NCI-H1105 (cell line): Measurements from ENCODE around the gene DNTT.

Experiments used
- DNase-seq: peaks from one replicate; lab custom pipeline; 2025; lab: John Stamatoyannopoulos, UW

DNTT gene

GRCh38 chr10:96304230-96304629 lies at the start of gene DNTT:
TSS of gene DNTT (plus strand) at chr10:96304434. CDS start at chr10:96304498, 64 bp downstream.
- DNase-seq: no peak

DNA sequence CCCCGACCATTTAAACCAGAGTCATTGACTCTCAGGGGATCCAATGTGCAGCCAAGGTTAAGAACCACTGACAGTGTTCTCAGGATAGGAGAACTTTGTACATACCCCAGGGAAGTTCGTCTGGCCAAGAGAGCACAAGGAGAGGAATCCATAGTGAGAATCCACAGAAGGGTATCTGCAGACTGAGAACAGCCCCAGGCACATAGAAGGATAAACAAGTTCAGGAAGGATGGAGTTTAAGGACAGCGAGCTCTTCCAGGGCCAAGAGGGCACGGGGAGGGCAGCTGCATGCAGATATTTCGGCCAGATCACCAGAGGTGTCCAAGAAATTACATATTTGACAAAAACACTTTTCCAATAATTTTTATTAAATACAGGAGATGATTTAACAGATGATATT lies 49.3 kb upstream of the DNTT start:
- DNase-seq: no peak

DNA sequence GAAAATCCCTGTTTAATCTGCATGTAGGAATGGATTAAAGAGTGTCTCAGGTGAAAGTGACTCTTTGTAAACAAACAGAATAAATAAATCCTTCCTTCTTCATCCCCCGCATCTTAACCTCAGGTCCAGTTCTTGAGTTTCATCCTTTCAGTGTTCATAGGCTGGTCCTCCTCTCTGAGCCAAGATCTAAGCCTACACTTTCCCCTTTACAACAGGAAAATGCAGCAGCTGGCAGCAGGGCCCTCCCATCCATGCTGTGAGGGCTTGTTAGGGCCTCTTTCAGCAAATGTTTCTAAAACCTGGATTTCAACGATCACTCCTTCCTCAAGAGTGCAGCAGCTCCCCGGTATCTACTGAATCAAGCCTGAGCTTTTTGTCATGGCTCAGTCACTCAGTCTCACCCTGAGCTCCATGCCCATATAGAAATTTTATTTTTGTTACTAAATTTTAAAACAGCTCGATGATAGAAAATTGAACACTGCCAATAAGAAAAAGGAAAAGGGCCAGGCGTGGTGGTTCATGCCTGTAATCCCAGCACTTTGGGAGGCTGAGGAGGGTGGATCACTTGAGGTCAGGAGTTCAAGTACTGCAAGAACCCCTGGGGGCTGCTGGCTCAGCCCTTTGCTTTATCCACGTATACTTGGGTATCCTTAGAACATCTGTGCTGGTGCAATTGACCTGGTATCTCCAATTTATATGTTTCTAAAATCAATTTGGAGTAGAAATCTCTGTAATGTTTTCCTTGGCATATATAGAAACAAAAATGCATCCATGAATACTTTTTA lies 48.5 kb upstream of the DNTT start:
- DNase-seq: no peak

DNA sequence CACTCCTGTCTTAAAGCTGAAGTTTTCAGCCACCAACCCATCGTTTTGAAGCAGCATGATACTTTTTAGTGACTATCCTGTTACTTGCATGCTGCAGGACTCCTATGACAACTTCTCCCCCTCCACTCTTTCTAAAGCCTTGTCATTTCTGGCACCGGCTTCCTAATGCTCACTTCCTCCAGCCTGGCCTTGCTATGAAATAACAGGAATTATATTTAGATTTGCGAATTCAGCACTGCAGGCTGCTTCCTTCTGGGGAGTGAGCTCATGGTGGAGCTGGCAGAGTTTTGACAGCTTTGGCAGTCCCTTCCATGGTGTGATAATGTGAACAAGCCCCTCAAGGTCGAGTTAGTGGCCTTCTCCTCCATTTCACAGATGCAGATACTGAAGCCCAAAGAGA lies 46.3 kb upstream of the DNTT start:
- no peak for DNase-seq

DNA sequence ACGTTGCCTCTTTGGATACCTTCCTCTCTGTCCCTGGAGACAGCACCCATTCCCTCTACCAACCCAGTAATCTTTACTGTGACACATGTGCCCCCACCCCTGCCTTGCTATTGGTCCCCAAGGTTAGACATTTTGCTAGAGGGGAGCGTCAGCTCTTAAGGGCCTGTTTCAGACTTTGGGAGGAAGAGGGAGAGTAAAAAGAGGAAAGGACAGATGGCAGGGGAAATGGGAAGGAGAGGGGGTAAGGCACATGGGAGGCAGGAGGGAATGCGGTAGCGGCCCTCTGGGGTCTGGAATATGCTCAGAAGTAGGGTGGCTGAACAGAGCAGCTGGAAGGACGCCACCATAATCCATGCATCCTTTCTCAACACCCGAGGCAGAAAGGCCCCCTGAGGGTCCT lies 45.1 kb upstream of the DNTT start:
- DNase-seq: no peak

DNA sequence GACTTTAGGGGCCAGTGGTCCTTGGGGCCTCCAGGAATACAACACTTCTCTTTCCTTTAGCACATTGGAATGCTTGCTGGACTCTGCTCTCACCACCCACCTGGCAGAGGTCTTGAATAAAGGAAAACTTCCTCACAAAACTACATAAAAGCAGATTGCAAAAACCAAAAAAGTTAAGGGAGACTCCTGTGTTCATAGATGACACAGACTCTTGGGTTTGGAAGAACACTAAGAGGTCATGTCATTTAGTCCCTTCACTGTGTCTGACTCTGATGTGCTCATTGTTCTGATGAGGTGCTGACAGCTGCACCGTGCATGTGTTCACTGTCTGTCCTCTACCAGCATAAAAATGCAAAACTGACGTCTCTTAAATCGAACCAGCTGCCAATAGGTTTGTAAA lies 44.2 kb upstream of the DNTT start:
- DNase-seq: no peak

GRCh38 chr10:96261132-96261531 lies 43.1 kb upstream of the DNTT start:
- no peak for DNase-seq

- no peak for DNase-seq
Observed at GRCh38 chr10:96261930-96262329, 42.3 kb upstream of the DNTT start.

DNA sequence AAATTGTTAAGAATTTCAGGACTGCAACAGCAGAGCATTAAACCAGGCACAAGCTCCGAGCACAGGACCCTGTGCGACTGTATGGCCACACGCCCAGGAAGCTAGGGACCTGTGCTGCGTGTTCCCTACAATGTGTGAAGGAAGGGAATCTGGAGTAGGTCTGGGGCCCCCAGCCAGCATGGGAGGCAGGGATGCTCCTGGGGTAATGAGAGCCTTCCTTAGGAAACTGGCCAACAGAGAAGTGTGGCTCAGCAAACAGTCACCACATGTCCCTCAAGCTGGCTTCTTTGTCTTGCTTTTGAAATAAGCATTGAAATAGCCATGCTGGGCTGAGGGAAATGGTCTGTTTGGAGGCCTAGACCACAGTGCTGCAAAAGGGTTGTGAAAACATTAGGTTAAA lies 41.1 kb upstream of the DNTT start:
- no peak for DNase-seq

- no peak for DNase-seq
Observed at GRCh38 chr10:96263669-96264068, 40.6 kb upstream of the DNTT start.

- DNase-seq: no peak
Observed at GRCh38 chr10:96264938-96265337, 39.3 kb upstream of the DNTT start.

DNA sequence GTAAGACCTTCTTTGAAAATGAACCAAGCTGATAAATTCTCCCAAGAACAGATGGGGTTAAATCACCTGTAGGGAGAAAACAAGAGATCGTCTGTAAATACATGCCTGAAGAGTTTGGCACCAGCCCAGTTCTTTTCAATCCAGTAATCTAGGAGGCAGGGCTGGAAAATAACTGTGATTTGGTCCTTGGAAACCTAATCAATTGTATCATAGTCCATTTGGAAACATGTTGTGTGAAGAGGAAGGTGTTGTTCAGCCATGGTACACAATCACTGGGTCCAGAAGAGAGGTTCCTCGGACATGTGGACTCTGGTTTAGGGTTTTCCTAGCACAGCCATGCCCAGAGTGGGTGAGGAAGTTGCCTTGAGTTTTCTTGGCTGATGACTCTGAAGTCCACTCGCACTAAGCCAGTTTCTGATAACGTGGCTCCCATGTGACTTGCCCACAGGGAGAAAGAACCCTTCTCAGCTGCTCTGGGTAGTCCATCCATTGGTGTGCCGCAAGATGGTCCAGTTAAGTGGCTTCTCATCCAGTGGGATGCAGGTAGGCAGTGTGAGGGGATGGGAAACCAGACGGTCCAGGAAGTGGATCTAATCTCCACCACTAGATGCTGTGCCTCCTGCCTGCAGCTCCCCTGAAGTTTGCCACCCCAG lies 38.0 kb upstream of the DNTT start:
- no peak for DNase-seq

GRCh38 chr10:96267234-96267705 lies 37.0 kb upstream of the DNTT start:
- no peak for DNase-seq

DNA sequence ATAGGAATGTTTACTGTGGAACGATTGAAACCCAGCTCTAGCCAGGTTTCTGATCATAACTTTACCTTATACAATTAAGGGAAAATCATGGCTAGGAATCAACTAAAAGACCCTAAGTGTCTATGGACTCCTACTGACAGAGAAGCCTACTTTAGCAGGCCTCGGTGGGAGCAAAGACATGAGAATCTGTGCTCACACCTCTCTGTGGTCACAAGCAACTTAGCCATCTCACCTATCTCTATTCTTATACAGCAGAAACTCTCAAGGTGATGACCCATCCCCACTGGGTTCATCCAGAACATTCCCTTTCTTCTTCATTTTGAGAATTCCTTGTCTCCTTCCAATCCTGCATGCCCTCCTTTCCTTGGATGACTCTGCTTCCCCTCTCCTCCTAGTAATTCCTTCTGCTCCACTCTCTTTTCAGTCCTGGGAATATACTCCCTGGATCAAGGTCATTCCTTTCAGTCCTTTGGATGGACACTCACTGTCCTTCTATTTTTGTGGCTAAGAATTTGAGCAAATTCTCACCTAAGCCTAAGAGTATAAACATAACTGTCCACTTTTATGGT lies 35.8 kb upstream of the DNTT start:
- DNase-seq: no peak

GRCh38 chr10:96269438-96270300 lies 34.6 kb upstream of the DNTT start:
- no peak for DNase-seq

DNA sequence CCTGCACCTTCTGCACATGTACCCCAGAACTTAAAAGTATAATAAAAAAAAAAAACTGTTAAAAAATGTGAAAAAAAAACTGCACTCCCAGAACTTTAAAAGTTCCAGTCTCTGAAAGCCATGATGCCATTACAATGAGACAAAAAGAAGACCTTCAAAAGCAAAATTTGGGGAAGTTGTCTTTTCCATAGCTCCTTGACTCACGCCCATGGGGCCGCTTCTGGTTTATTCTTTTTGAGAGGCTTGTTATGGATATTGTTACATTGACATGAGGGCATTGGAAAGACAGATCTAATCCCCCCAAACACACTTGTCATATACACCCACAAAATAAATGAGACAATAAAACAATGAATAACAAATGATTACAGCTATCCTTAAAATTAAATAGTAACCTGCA lies 33.7 kb upstream of the DNTT start:
- DNase-seq: no peak

GRCh38 chr10:96271016-96271815 lies 33.0 kb upstream of the DNTT start, which contains the start of gene BLNK:
TSS of gene BLNK (minus strand) at chr10:96271569. CDS start at chr10:96271398, 171 bp downstream.
- no peak for DNase-seq

- DNase-seq: no peak
Observed at GRCh38 chr10:96272316-96273280, 31.6 kb upstream of the DNTT start.

- no peak for DNase-seq
Observed at GRCh38 chr10:96275685-96276418, 28.4 kb upstream of the DNTT start.
